K562 (cell line): ENCODE results near the gene CXorf65. TPM values are rescaled to one million over a fixed set of nuclear protein-coding genes. Genes with fewer than 3 reads are reported as not detected.
A peak's percentile ranks its signal among the peaks of the same experiment; 100 is the strongest.

Source experiments
- ATAC-seq: fragments of 200-7000 bp; cut with Tn5 transposase; 3 replicates; pipeline ENCODE4 v1.9.1; 2020; ENCODE audit warnings: moderate library complexity
- BruUV-seq: library from RNA; stranded (reverse); fragments of 400-500 nt; replicated peaks from 2 replicates; lab custom pipeline; 2021; lab: Mats Ljungman, UMichigan
- CTCF ChIA-PET: fragments of 300-600 bp; formaldehyde crosslinking; extraction: SDS; loops from one replicate; lab custom pipeline; 2021; ENCODE audit warnings: low intra/inter-chr PET ratio; lab: Yijun Ruan, JAX
- POLR2A ChIA-PET: fragments of 300-600, 350-650 bp; sonication (Branson Sonifier 250); formaldehyde crosslinking; extraction: SDS; loops from one replicate; lab custom pipeline; 2021; ENCODE audit warnings: antibody characterized with exemption, inconsistent platforms; lab: Yijun Ruan, JAX
- DNase-seq, 4 experiments: peaks; one replicate each; pipeline versions ENCODE4 v3.0.0 to v3.0.0-alpha.2; 2011 to 2018; ENCODE audit warnings: low spot score in 3 of 4, mixed read lengths in 3 of 4; ENCODE audit errors: extremely low read depth in 1 of 4
- FAIRE-seq: peaks from 2 replicates; lab custom pipeline; 2011; peaks lifted over from hg19 to GRCh38; lab: Jason Lieb, UNC
- H2AFZ ChIP-seq: 2 replicates; pipeline ENCODE4 v1.6.0; 2011; ENCODE audit warnings: low read depth, low read length, control low read depth, inconsistent platforms
- H3K27ac ChIP-seq: fragments of 200-600 bp; 3 replicates; pipeline ENCODE4 v1.8.0; 2011; ENCODE audit warnings: low read depth, mild to moderate bottlenecking, control low read depth, inconsistent platforms, low read length, moderate library complexity, mixed read lengths; ENCODE audit errors: extremely low read depth
- H3K27me3 ChIP-seq, 2 experiments: fragments of 300-600 bp in 1 of 2; 2 replicates in 1 of 2; 3 replicates in 1 of 2; pipeline versions ENCODE4 v1.6.0 to v1.8.0; 2011; ENCODE audit warnings: inconsistent platforms in 2 of 2, low read length in 2 of 2, mild to moderate bottlenecking in 1 of 2, mixed read lengths in 1 of 2, moderate library complexity in 1 of 2; ENCODE audit not compliant: control insufficient read depth in 2 of 2, insufficient read depth in 2 of 2
- H3K36me3 ChIP-seq: fragments of 300-600 bp; 3 replicates; pipeline ENCODE4 v1.8.0; 2011; ENCODE audit warnings: mild to moderate bottlenecking, low read length, inconsistent platforms; ENCODE audit not compliant: control insufficient read depth, insufficient read depth
- H3K4me1 ChIP-seq, 2 experiments: fragments of 200-600 bp in 1 of 2; replicated peaks in 1 of 2; 2 replicates in 1 of 2; 3 replicates in 1 of 2; pipeline versions ENCODE4 v1.5.1 to v1.8.0; 2011; ENCODE audit warnings: inconsistent platforms in 2 of 2, low read length in 2 of 2, mild to moderate bottlenecking in 1 of 2, mixed read lengths in 1 of 2, moderate library complexity in 1 of 2; ENCODE audit not compliant: control insufficient read depth in 2 of 2, insufficient read depth in 2 of 2
- H3K4me2 ChIP-seq: 2 replicates; pipeline ENCODE4 v1.6.1; 2011; ENCODE audit warnings: low read length, control low read depth, inconsistent platforms, mixed read lengths; ENCODE audit not compliant: insufficient read depth
- H3K4me3 ChIP-seq: fragments of 200-600 bp; sonication (generic), shearing (Covaris generic); 2 replicates; pipeline ENCODE4 v1.5.1; 2016; ENCODE audit warnings: control low read depth, inconsistent platforms
- H3K79me2 ChIP-seq: fragments of 200-600 bp; 3 replicates; pipeline ENCODE4 v1.8.0; 2011; ENCODE audit warnings: low read length, inconsistent platforms; ENCODE audit not compliant: control insufficient read depth, insufficient read depth
- H3K9ac ChIP-seq, 2 experiments: 2 replicates each; pipeline versions ENCODE4 v1.6.0 to v1.6.1; 2011; ENCODE audit warnings: low read depth in 2 of 2, low read length in 2 of 2, control low read depth in 1 of 2, inconsistent platforms in 1 of 2, mild to moderate bottlenecking in 1 of 2, mixed read lengths in 1 of 2; ENCODE audit not compliant: insufficient read depth in 1 of 2
- H3K9me1 ChIP-seq: one replicate; pipeline ENCODE4 v1.6.0; 2011; ENCODE audit warnings: inconsistent platforms, mild to moderate bottlenecking, low read length, moderate library complexity; ENCODE audit not compliant: control insufficient read depth, insufficient read depth
- H3K9me3 ChIP-seq: replicated peaks from 2 replicates; pipeline ENCODE4 v1.5.1; 2011; ENCODE audit warnings: low read depth, low read length, inconsistent platforms; ENCODE audit not compliant: control insufficient read depth, insufficient read depth
- H4K20me1 ChIP-seq: replicated peaks from 2 replicates; pipeline ENCODE4 v1.6.1; 2011; ENCODE audit warnings: low read length, inconsistent platforms, mixed read lengths; ENCODE audit not compliant: control insufficient read depth, insufficient read depth
- C11orf30 ChIP-seq: fragments of 450-650 bp; IDR thresholded peaks from 2 replicates; pipeline ENCODE4 v1.6.1; 2016; ENCODE audit warnings: low read depth, mild to moderate bottlenecking
- CEBPB ChIP-seq: fragments of 450-650 bp; IDR thresholded peaks from 2 replicates; pipeline ENCODE4 v1.6.1; 2016; ENCODE audit warnings: missing genetic modification characterization, missing compliant biosample characterization
- CEBPG ChIP-seq, 3 experiments: fragments of 200-800 bp in 1 of 3; sonication (Bioruptor generic) in 1 of 3; sonication (generic) in 1 of 3; formaldehyde crosslinking in 1 of 3; IDR thresholded peaks in 2 of 3; conservative IDR thresholded peaks in 1 of 3; 2 replicates each; pipeline versions ENCODE4 v1.6.1 to v1.8.0; 2016 to 2022; ENCODE audit warnings: missing compliant biosample characterization in 2 of 3, missing genetic modification characterization in 2 of 3, mild to moderate bottlenecking in 1 of 3, missing genetic modification reagents in 1 of 3
- EP300 ChIP-seq: IDR thresholded peaks from 2 replicates; pipeline ENCODE4 v1.6.1; 2012; ENCODE audit warnings: low read length, improper control_type of control experiment
- MAFG ChIP-seq: fragments of 450-650 bp; conservative IDR thresholded peaks from 2 replicates; pipeline ENCODE4 v1.6.1; 2016; ENCODE audit warnings: missing genetic modification characterization, missing compliant biosample characterization
- MAFK ChIP-seq: IDR thresholded peaks from 2 replicates; pipeline ENCODE4 v1.6.1; 2011; ENCODE audit warnings: low read length, improper control_type of control experiment
- SLC30A9 ChIP-seq: fragments of 250-450 bp; sonication (Bioruptor Pico); IDR thresholded peaks from 2 replicates; pipeline ENCODE4 v1.8.0; 2022; ENCODE audit warnings: mild to moderate bottlenecking, moderate library complexity
- USF1 ChIP-seq: sonication (generic); formaldehyde crosslinking; IDR thresholded peaks from 2 replicates; pipeline ENCODE4 v1.9.0; 2022; ENCODE audit warnings: mild to moderate bottlenecking, missing genetic modification reagents
- ZNF316 ChIP-seq: fragments of 450-650 bp; IDR thresholded peaks from 2 replicates; pipeline ENCODE4 v1.6.1; 2016
- ZNF75A ChIP-seq: fragments of 450-650 bp; formaldehyde crosslinking; IDR thresholded peaks from 2 replicates; pipeline ENCODE4 v1.4.0; 2020; ENCODE audit warnings: mild to moderate bottlenecking
- WGBS: fragments of 100-300 bp; shearing (Covaris generic); methylation state at CpG from one replicate; pipeline ENCODE4 v1.1.6; 2016; ENCODE audit warnings: low coverage, mixed read lengths; ENCODE audit not compliant: insufficient coverage; ENCODE audit errors: missing lambda C conversion rate; 5-methylcytosine and 5-hydroxymethylcytosine counted together
- in situ Hi-C: fragments of 300-500 bp; cut with MboI; formaldehyde crosslinking; loops from 4 replicates; pipeline ENCODE4 v1.15.0; 2018; ENCODE audit warnings: inconsistent platforms, mixed read lengths
- intact Hi-C: fragments of 100-400 bp; cut with micrococcal nuclease; formaldehyde crosslinking; loops from 2 replicates; pipeline ENCODE4 v1.14.2; 2022
- polyA plus RNA-seq, 8 experiments: library from polyadenylated mRNA; depleted of rRNA in 4 of 8; stranded (reverse) in 5 of 8; unstranded in 3 of 8; fragments of >200 nt; fragmentation: Nextera tagmentation in 2 of 8; fragmentation: Illumina TruSeq in 1 of 8; extraction: Ambion mirVana in 2 of 8; extraction: Trizol in 1 of 8; gene quantifications; 2 replicates each; pipeline versions ENCODE4 v1.2.1 to v1.2.3, GENCODE V29; 2011 to 2014; ENCODE audit warnings: inconsistent platforms in 1 of 8, missing spikeins in 1 of 8
- total RNA-seq, 7 experiments: library from RNA; depleted of rRNA in 6 of 7; stranded (reverse); fragments of >200 nt in 6 of 7; fragmentation: Illumina TruSeq in 2 of 7; extraction: Trizol in 2 of 7; gene quantifications; 2 replicates each; pipeline versions ENCODE4 v1.2.1 to v1.2.3, GENCODE V29; 2011 to 2021; ENCODE audit warnings: low replicate concordance in 1 of 7
- TF ChIP-seq, protein P1 (sequence below): fragments of 200-800 bp; sonication (Bioruptor generic); IDR thresholded peaks from 2 replicates; pipeline ENCODE4 v1.6.1; 2017; ENCODE audit warnings: missing genetic modification characterization, missing compliant biosample characterization
- TF ChIP-seq, protein P2 (sequence below): fragments of 250-450 bp; sonication (Bioruptor Pico); IDR thresholded peaks from 2 replicates; pipeline ENCODE4 v1.8.0; 2022; ENCODE audit warnings: inconsistent platforms

CXorf65 gene
- total and polyA plus RNA-seq, 9 of the 15 experiments (the other 6 are each of a cell fraction or from before 2014, with no cell fraction given), result 1.4 to 8.4 (median 2.9) TPM

DNA sequence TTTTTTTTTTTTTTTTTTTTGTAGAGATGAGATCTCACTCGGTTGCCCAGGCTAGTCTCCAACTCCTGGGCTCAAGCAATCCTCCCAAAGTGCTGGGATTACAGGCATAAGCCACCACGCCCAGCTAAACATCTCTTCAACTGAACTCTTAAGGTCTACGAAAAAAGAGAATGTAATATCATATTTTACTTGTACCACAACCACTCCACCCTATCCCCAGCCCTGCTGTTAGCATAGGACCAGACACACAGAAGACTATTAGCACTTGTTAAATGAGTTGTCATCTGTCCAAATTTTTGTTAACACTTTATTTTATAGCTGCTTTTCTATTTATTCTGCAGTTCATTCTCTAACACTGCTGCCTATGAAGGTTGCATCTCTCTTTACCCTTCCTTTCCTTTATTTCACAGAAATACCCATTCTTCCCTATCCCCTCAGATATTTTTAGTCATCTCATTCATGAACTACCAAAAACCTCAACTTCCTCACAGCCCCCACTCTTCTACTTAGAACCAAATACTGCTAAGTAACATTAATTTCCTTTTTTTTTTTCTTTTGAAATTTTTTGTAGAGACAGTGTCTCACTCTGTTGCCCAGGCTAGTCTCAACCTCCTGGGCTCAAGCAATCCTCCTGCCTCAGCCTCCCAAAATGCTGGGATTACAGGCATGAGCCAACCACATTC lies 48.6 kb downstream of the CXorf65 start:
- no peaks in the 10 kb centered on the region for H3K9me1 ChIP-seq
- H3K4me2 ChIP-seq, result no peak overlapping the region
- ATAC-seq (no peak), DNase-seq (no peak), FAIRE-seq (no peak)
- in situ Hi-C loops (no loop called here), intact Hi-C loops (no loop called here)
- POLR2A ChIA-PET, result interaction anchor here (0.6 kb wide), 1 partner anchor 10 kb away, joined by 3 read pairs; no protein-coding TSS in a partner anchor
- H3K27ac ChIP-seq, result no peak overlapping the region
- 81% methylated on average over 3 of the region's 3 CpGs for WGBS
- no peaks in the 10 kb centered on the region for H4K20me1 ChIP-seq
- H2AFZ ChIP-seq, result no peak overlapping the region
- BruUV-seq, result no TSS peak
- no peaks in the 10 kb centered on the region for H3K79me2 ChIP-seq
- no peaks in the 10 kb centered on the region for H3K27me3 ChIP-seq
- H3K9ac ChIP-seq, result no peak overlapping the region
- peaks cover 37% of the 10 kb centered on the region; the same call in 2 of the 3 replicates for H3K36me3 ChIP-seq
- CTCF ChIA-PET, result no interaction called here
- H3K4me3 ChIP-seq, result no peak overlapping the region
- no peaks in the 10 kb centered on the region for H3K9me3 ChIP-seq
- TF ChIP-seq EP300, result no peak
- TF ChIP-seq, protein P1, sequence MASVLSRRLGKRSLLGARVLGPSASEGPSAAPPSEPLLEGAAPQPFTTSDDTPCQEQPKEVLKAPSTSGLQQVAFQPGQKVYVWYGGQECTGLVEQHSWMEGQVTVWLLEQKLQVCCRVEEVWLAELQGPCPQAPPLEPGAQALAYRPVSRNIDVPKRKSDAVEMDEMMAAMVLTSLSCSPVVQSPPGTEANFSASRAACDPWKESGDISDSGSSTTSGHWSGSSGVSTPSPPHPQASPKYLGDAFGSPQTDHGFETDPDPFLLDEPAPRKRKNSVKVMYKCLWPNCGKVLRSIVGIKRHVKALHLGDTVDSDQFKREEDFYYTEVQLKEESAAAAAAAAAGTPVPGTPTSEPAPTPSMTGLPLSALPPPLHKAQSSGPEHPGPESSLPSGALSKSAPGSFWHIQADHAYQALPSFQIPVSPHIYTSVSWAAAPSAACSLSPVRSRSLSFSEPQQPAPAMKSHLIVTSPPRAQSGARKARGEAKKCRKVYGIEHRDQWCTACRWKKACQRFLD (CRISPR knock-in tag), result no peak
- H3K4me1 ChIP-seq, result no peaks in the 10 kb centered on the region; a peak in 3 of 5 replicates

GRCh38 chrX:71056867-71057266 lies 49.7 kb downstream of the CXorf65 start:
- DNase-seq (no peak), FAIRE-seq (no peak), ATAC-seq (no peak)
- no peaks in the 10 kb centered on the region for H3K9me3 ChIP-seq
- BruUV-seq, result no TSS peak
- in situ Hi-C loops, result no loop called here
- no peaks in the 10 kb centered on the region for H4K20me1 ChIP-seq
- no peaks in the 10 kb centered on the region for H3K79me2 ChIP-seq
- H3K27ac ChIP-seq, result no peak overlapping the region
- H3K27me3 ChIP-seq, result no peaks in the 10 kb centered on the region
- ChIA-PET POLR2A (no interaction called here), CTCF (no interaction called here)
- H3K4me1 ChIP-seq, result no peaks in the 10 kb centered on the region; a peak in 3 of 5 replicates
- intact Hi-C loops, result no loop called here
- no peak overlapping the region for H3K4me3 ChIP-seq
- no peak overlapping the region for H2AFZ ChIP-seq
- no peak overlapping the region for H3K9ac ChIP-seq
- H3K9me1 ChIP-seq, result no peaks in the 10 kb centered on the region
- H3K36me3 ChIP-seq, result peaks cover 30% of the 10 kb centered on the region; the same call in 2 of the 3 replicates
- no peak overlapping the region for H3K4me2 ChIP-seq
- no peak for TF ChIP-seq CEBPG (CRISPR knock-in tag; IDR thresholded peaks at IDR 0.05)
- TF ChIP-seq CEBPG (tag; conservative IDR thresholded peaks at IDR 0.05 in 1 of 2, IDR thresholded peaks at IDR 0.05 in 1 of 2), result 0 out of 4 replicates have a peak, but pooled peaks of 1 of the 2 experiments have one; percentile 19
- TF ChIP-seq MAFG (tag), result peak; percentile 66
- TF ChIP-seq C11orf30, result peak; percentile 48
- no peak for TF ChIP-seq SLC30A9 (CRISPR knock-in tag)
- peak; percentile 33 for TF ChIP-seq CEBPB (tag)
- TF ChIP-seq, protein P2, sequence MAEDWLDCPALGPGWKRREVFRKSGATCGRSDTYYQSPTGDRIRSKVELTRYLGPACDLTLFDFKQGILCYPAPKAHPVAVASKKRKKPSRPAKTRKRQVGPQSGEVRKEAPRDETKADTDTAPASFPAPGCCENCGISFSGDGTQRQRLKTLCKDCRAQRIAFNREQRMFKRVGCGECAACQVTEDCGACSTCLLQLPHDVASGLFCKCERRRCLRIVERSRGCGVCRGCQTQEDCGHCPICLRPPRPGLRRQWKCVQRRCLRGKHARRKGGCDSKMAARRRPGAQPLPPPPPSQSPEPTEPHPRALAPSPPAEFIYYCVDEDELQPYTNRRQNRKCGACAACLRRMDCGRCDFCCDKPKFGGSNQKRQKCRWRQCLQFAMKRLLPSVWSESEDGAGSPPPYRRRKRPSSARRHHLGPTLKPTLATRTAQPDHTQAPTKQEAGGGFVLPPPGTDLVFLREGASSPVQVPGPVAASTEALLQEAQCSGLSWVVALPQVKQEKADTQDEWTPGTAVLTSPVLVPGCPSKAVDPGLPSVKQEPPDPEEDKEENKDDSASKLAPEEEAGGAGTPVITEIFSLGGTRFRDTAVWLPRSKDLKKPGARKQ, result no peak
- peak; percentile 76 for TF ChIP-seq ZNF316
- no peak for TF ChIP-seq ZNF75A
- TF ChIP-seq MAFK, result peak; percentile 25; the same call in 1 of the 2 replicates
- no peak for TF ChIP-seq USF1 (CRISPR knock-in tag)
